SH-SY5Y (cell line): Measurements from ENCODE around the gene AKR1B1.
A peak's percentile ranks its signal among the peaks of the same experiment; 100 is the strongest.

ENCODE experiments used
- GATA2 ChIP-seq: IDR thresholded peaks from 2 replicates; pipeline ENCODE4 v1.6.1; 2011; ENCODE audit warnings: mild to moderate bottlenecking, low read depth, low read length
- GATA3 ChIP-seq: IDR thresholded peaks from 2 replicates; pipeline ENCODE4 v1.6.1; 2011; ENCODE audit warnings: low read depth, mild to moderate bottlenecking, low read length, moderate library complexity

The AKR1B1 gene

GRCh38 chr7:134441264-134441663 lies 17.6 kb downstream of the AKR1B1 start:
- TF ChIP-seq GATA3: no peak
- no peak for TF ChIP-seq GATA2

- TF ChIP-seq GATA3 (no peak), GATA2 (no peak)
Measured at GRCh38 chr7:134440476-134440875, 18.4 kb downstream of the AKR1B1 start.

GRCh38 chr7:134440067-134440466 lies 18.8 kb downstream of the AKR1B1 start:
- TF ChIP-seq GATA2 (no peak), GATA3 (no peak)

GRCh38 chr7:134438946-134439345 lies 20.0 kb downstream of the AKR1B1 start:
- no peak for TF ChIP-seq GATA3
- TF ChIP-seq GATA2: no peak

GRCh38 chr7:134435161-134435920 lies 23.6 kb downstream of the AKR1B1 start:
- no peak for TF ChIP-seq GATA2
- no peak for TF ChIP-seq GATA3

- TF ChIP-seq GATA3 (no peak), GATA2 (no peak)
Measured at GRCh38 chr7:134434701-134435100, 24.2 kb downstream of the AKR1B1 start.

GRCh38 chr7:134433430-134433829 lies 25.5 kb downstream of the AKR1B1 start:
- TF ChIP-seq GATA2 (no peak), GATA3 (no peak)

- TF ChIP-seq GATA3 (no peak), GATA2 (peak; percentile 40; the same call in 1 of the 2 replicates)
Measured at GRCh38 chr7:134432296-134433152, 26.4 kb downstream of the AKR1B1 start.

- no peak for TF ChIP-seq GATA3
- no peak for TF ChIP-seq GATA2
Measured at GRCh38 chr7:134431815-134432214, 27.1 kb downstream of the AKR1B1 start.

GRCh38 chr7:134429481-134429880 lies 29.4 kb downstream of the AKR1B1 start:
- TF ChIP-seq GATA2: no peak

GRCh38 chr7:134428942-134429341 lies 30.0 kb downstream of the AKR1B1 start:
- no peak for TF ChIP-seq GATA2
- TF ChIP-seq GATA3: no peak

- TF ChIP-seq GATA3 (no peak), GATA2 (no peak)
Measured at GRCh38 chr7:134427896-134428295, 31.0 kb downstream of the AKR1B1 start.

GRCh38 chr7:134425777-134426176 lies 33.1 kb downstream of the AKR1B1 start:
- no peak for TF ChIP-seq GATA2
- no peak for TF ChIP-seq GATA3

GRCh38 chr7:134422638-134423037 lies 36.3 kb downstream of the AKR1B1 start:
- TF ChIP-seq GATA2: no peak
- no peak for TF ChIP-seq GATA3

GRCh38 chr7:134422008-134422407 lies 36.9 kb downstream of the AKR1B1 start:
- TF ChIP-seq GATA2 (no peak), GATA3 (no peak)
